GM21515 (cell line): ENCODE results near the gene DLL4.

ENCODE experiments used
- ATAC-seq: cut with Tn5 transposase; IDR thresholded peaks from one replicate; pipeline ENCODE4 v1.9.1; 2021; ENCODE audit not compliant: unreplicated experiment

Gene DLL4

DNA sequence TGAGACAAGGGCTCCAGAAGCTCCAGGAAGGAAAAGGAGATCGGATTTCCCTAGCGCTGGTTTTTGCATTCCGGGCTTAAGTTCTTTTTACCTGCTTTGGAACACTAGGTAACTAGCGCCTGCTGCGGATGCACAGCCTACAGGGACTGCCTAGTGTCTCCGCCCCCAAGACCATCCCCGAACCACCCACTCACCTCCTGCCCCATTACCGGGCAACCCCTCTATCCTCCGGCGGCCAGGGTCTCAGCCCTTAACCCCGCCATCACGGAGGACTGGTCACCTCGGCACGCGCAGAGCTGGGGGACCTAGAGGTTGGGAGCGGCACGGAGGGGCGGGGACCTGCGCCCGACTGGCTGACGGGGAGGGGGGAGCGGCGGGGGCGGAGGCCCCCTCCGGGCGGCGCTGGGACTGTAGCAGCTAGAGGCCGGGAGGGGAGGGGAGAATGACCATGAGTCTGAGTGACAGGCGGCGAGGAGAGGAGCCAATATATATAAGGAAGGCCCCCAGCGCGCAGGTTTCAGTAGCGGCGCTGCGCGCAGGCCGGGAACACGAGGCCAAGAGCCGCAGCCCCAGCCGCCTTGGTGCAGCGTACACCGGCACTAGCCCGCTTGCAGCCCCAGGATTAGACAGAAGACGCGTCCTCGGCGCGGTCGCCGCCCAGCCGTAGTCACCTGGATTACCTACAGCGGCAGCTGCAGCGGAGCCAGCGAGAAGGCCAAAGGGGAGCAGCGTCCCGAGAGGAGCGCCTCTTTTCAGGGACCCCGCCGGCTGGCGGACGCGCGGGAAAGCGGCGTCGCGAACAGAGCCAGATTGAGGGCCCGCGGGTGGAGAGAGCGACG is at the start of gene DLL4:
Gene DLL4 (plus strand): TSS at position 520 of the 839 bp plus-strand sequence. CDS start 329 bp downstream, outside the sequence.
- no peak for ATAC-seq

DNA sequence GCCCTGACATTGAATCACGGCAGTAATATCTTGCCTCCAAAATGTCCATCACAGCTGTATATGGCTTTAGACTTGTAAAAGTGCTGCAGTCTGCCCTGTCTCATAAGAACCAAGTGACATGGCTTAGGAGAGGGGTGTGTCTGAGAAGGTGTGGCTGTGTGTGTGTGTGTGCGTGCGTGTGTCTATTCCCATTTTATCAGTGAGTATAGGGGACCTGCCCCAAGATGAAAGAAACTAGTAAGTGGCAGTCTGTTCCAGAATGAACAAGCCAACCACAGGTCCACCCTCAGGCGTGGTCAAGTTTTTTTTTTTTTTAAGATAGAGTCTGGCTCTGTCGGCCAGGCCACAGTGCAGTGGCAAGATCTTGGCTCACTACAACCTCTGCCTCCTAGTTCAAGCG is 49.5 kb upstream of the DLL4 start:
- ATAC-seq: no peak

GRCh38 chr15:40881351-40881750 is 47.8 kb upstream of the DLL4 start:
- no peak for ATAC-seq

DNA sequence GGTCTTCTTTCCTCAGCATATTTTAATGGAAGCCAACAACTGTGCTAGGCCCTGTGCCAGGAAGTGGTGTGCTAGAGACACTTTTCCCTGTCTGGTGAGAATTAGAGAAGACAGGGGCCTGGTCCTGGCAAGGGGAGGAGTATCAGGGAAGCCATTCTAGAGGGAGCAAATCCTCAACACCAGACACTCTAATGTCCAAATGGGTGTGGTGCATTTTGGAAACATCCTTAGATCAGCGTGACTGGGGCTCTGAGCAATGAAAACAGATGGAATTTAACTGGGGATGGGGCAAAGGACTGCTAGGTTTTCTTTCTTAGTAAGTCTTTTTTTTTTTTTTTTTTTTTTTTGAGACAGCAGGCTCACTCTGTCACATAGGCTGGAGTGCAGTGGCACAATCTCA is 42.6 kb upstream of the DLL4 start:
- ATAC-seq: no peak

DNA sequence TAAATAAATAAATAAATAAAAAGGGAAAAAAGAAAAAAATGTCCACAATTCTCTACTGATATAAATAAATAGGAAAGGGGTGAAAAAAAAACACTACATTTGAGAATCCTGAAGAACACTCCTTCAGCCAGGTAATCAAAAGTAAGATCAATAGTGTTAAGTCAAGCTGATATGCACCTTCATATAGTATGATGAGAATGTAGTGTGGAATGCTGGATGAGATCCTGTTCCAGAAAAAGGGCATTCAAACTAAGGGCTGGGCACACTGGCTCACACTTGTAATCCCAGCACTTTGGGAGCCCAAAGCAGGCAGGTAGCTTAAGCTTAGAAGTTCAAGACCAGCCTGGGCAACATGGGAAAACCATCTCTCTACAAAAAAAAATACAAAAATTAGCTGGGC is 40.0 kb upstream of the DLL4 start:
- ATAC-seq: no peak

DNA sequence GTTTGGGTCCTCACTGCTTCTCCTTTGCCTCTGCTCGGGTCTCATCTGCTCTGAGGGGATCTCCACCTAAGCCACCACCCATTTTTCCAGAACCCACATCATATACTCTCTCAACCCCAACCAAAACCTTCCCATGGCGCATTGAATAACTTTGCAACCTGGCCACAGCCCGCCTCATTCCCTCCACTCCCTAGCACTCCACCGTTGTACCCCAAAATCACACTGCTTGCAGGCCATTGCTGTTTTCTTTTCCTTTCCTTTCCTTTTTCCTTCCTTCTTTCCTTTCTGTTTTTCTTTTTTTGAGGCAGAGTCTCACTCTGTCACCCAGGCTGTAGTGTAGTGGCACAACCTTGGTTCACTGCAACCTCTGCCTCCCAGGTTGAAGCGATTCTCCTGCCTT is 38.0 kb upstream of the DLL4 start:
- ATAC-seq: no peak

GRCh38 chr15:40891810-40892446 is 37.2 kb upstream of the DLL4 start:
- ATAC-seq: no peak

GRCh38 chr15:40892447-40893012 is 36.6 kb upstream of the DLL4 start:
- ATAC-seq: no peak

DNA sequence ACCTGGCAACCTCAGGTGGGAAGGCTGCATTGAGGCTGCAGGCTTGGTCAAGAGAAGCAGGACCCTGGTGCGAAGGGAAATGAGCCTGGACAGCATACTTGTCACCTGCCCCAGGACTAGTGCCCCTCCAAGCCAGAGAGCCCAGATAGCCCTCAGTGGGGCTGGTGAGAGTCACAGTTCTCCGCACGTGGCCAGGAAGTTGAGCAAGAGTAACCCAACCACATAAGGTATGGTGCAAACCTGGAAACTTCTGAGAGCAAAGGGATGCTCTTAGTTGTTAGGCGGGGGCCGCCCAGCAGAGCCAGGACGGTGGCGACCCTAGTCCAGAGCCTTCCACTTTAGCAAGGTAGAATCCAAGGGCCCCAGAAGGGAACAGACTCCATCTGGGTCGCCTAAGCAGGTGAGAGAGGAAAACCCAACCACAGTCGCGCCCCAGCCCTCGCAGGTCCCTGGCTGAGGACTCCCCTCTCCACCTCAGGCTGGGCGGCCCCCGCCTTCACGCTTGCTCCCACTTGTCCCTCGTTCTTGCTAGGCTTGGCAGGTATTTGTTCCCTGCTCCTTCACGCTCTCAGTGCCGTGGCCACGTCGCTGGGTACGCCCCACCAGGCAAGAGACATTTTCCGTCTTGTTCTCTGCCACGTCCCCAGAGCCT is 36.0 kb upstream of the DLL4 start:
- no peak for ATAC-seq

- ATAC-seq: peak; percentile 81
These were observed 35.1 kb upstream of the DLL4 start, which contains the start of gene VPS18 for GRCh38 chr15:40893733-40894680. VPS18 (plus strand) TSS chr15:40894450; CDS start chr15:40894769, 319 bp downstream.

GRCh38 chr15:40894681-40895448 is 34.3 kb upstream of the DLL4 start:
- ATAC-seq: peak; percentile 41

- ATAC-seq: no peak
These were observed 29.5 kb upstream of the DLL4 start for GRCh38 chr15:40899536-40900207.

GRCh38 chr15:40900256-40901052 is 28.7 kb upstream of the DLL4 start:
- ATAC-seq: no peak

DNA sequence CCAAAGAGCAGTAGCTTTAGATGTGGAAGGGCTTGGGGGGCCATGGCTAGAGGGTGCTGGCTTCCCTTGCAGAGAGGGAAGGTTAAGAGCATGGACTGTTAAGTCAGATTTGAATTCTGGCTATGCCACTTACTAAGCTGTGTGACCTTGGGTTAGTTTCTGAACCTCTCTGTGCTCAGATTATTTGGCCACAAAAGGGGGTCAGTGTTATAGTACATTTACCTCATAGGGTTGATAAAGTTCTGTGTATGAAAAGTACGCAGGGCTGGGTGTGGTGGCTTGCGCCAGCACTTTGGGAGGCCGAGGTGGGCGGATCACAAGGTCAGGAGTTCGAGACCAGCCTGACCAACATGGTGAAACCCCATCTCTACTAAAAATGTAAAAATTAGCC is 28.1 kb upstream of the DLL4 start:
- ATAC-seq: no peak

GRCh38 chr15:40902605-40903561 is 26.3 kb upstream of the DLL4 start:
- no peak for ATAC-seq

GRCh38 chr15:40904552-40905201 is 24.5 kb upstream of the DLL4 start:
- ATAC-seq: no peak
